Epithelial cell of esophagus (primary cell): ENCODE measurements around the gene KCNN1.

Experiments used
- DNase-seq: peaks from one replicate; pipeline ENCODE4 v3.0.0; 2010; ENCODE audit warnings: low read depth
- H3K4me3 ChIP-seq: 2 replicates; pipeline ENCODE4 v1.5.1; 2011; ENCODE audit warnings: mild to moderate bottlenecking, low read length, control low read depth
- CTCF ChIP-seq: IDR thresholded peaks from 2 replicates; pipeline ENCODE4 v1.5.1; 2011; ENCODE audit warnings: low read depth, mild to moderate bottlenecking, low read length, control low read depth, inconsistent platforms; ENCODE audit not compliant: insufficient read depth; ENCODE audit errors: missing control alignments

The KCNN1 gene

DNA sequence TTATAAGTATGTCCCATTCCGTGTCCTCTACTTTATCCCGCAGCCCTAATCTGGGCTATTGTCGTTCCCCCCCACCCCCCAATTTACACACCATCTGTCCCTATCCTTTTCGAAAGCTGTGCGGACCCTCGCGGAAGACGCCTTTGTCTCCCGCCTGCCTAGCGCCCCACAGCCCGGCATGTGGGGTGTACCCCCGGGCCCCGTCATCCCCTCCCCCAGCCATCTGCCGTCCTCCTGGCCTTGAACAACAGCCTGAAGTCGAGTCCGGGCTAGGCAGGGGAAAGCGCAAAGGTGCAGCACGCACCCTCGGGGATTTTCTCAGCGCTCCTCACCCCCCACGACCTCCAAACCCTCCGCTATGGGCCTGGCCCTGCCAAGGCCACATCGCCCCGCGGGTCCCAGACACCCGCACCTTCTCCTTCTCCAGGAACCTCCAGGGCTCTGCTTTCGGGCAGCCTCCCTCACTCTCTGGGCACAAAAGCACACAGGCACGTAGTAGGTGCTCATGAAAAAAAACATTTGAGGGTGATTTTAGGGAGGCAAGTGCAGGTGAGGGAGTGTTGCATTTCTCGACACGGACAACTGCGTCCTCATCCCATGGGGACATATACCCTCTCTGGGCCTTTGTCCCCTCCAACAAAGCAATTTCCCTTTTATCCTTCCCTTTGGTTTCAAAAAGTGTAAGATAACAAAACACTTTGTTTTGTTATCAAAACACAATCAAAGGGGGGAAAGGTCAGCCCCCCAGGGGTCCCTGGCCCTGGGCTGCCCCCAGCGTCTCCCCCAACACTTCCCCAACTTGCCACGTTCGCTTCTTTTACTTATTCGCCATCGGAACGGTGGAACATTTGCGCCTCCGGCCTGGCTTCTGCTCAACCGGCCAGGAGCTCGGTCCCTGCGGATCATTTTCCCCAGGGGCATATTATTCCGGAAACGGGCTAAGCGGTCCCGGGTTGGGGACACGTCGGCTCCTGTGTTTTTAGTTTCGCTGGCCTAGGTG is 17.7 kb upstream of the KCNN1 start:
- TF ChIP-seq CTCF: no peak
- H3K4me3 ChIP-seq: no peak overlapping the region
- DNase-seq: no peak

DNA sequence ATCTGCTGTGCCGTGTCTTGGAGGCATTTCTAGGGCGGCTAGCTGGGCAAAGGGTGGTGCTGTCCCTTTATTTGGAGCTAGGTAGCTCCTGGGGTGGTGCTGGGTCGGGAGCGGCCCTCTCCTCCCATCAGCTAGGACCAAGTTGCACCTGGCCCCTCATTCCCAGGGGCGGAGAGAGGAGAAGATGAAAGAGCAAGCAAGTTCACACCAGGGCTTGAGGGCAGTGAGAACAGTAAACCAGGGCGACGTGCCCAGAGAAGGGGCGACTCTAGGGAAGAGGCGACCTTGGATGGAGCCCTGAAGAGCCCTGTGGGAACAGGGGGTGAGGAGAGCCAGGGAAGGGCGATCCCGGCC is 17.0 kb upstream of the KCNN1 start:
- no peak for TF ChIP-seq CTCF
- no peak for DNase-seq
- H3K4me3 ChIP-seq: no peak overlapping the region

GRCh38 chr19:17950310-17951156 is 16.4 kb upstream of the KCNN1 start:
- no peak for TF ChIP-seq CTCF
- H3K4me3 ChIP-seq: no peak overlapping the region
- no peak for DNase-seq

DNA sequence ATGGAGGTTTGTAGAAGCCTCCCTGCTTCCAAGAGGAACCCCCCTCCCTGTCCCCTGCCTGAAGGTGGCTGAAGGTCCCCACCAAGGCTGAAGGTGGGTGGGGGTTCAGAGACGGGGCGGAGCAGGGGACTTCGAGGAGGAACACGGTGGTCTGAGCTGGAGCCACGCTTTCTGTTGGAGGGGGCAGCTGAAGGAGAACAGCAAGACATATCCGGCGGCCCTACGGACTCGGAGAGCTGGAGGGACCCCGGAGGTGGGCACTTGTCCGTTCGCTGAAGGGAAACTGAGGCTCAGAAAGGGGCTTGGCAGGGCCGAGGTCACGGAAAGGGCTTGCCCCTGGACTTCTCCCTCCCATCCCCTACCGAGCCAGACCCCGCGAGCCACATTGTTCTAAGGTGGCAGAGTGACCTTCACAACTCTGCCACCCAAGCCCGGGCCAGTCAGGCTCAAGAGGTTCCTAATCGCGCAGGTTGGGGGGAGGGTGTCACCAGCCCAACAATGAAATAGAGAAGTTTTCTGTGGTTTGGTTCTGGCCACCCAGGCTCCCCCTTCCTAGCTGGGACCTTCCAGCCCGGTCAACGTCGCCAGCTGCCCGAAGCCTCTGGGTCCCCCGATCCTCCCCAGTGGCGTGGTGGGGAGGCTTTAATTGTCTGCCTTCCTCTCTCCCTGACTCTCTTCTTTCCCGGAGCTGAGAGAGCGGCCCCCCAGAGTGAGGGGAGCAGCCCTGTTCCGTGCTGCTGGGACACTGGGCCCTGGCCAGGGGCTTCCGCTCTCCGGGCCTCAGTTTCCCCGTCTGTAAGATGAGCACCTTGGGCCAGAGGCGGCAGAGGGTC is 15.5 kb upstream of the KCNN1 start:
- DNase-seq: no peak
- no peak for TF ChIP-seq CTCF
- H3K4me3 ChIP-seq: no peak overlapping the region

- no peak for TF ChIP-seq CTCF
- no peak for DNase-seq
- H3K4me3 ChIP-seq: no peak overlapping the region
Observed at GRCh38 chr19:17951990-17952976, 14.6 kb upstream of the KCNN1 start.
